ENCODE results near the gene LAMP2.

The LAMP2 gene

GRCh38 chrX:120408168-120408567 is 60.9 kb downstream of the LAMP2 start:
- no peaks in the 10 kb centered on the region for H3K36me3 ChIP-seq
- H3K9me3 ChIP-seq: no peaks in the 10 kb centered on the region
- no peaks in the 10 kb centered on the region for H3K4me1 ChIP-seq (ENCODE audit: control insufficient read depth in 1 of 2, insufficient read depth in 1 of 2, low read depth in 1 of 2, low read length in 1 of 2)
- no peak for TF ChIP-seq CTCF (IDR thresholded peaks at IDR 0.05)
- H3K4me3 ChIP-seq (ENCODE audit: low read depth in 1 of 2, low read length in 1 of 2): no peak overlapping the region
- H3K27ac ChIP-seq: no peak overlapping the region
- no peaks in the 10 kb centered on the region for H3K27me3 ChIP-seq

- no peak for TF ChIP-seq CTCF (IDR thresholded peaks at IDR 0.05)
- Histone ChIP-seq H3K36me3 (no peaks in the 10 kb centered on the region), H3K27ac (no peak overlapping the region), H3K27me3 (no peaks in the 10 kb centered on the region), H3K9me3 (no peaks in the 10 kb centered on the region), H3K4me1 (ENCODE audit: control insufficient read depth in 1 of 2, insufficient read depth in 1 of 2, low read depth in 1 of 2, low read length in 1 of 2) (no peaks in the 10 kb centered on the region), H3K4me3 (ENCODE audit: low read depth in 1 of 2, low read length in 1 of 2) (no peak overlapping the region)
These were observed 62.5 kb downstream of the LAMP2 start for GRCh38 chrX:120406638-120407037.

GRCh38 chrX:120402369-120402768 is 66.7 kb downstream of the LAMP2 start:
- no peak for TF ChIP-seq CTCF (IDR thresholded peaks at IDR 0.05)
- Histone ChIP-seq H3K4me1 (ENCODE audit: control insufficient read depth in 1 of 2, insufficient read depth in 1 of 2, low read depth in 1 of 2, low read length in 1 of 2) (no peaks in the 10 kb centered on the region), H3K27me3 (no peaks in the 10 kb centered on the region), H3K36me3 (no peaks in the 10 kb centered on the region), H3K4me3 (ENCODE audit: low read depth in 1 of 2, low read length in 1 of 2) (no peak overlapping the region), H3K9me3 (no peaks in the 10 kb centered on the region), H3K27ac (no peak overlapping the region)

GRCh38 chrX:120401301-120401700 is 67.8 kb downstream of the LAMP2 start:
- H3K4me1 ChIP-seq (ENCODE audit: control insufficient read depth in 1 of 2, insufficient read depth in 1 of 2, low read depth in 1 of 2, low read length in 1 of 2): no peaks in the 10 kb centered on the region
- H3K27ac ChIP-seq: no peak overlapping the region
- H3K27me3 ChIP-seq: no peaks in the 10 kb centered on the region
- no peaks in the 10 kb centered on the region for H3K36me3 ChIP-seq
- TF ChIP-seq CTCF (IDR thresholded peaks at IDR 0.05): no peak
- H3K9me3 ChIP-seq: no peaks in the 10 kb centered on the region
- no peak overlapping the region for H3K4me3 ChIP-seq (ENCODE audit: low read depth in 1 of 2, low read length in 1 of 2)

- Histone ChIP-seq H3K9me3 (no peaks in the 10 kb centered on the region), H3K4me1 (ENCODE audit: control insufficient read depth in 1 of 2, insufficient read depth in 1 of 2, low read depth in 1 of 2, low read length in 1 of 2) (no peaks in the 10 kb centered on the region), H3K27me3 (no peaks in the 10 kb centered on the region), H3K27ac (no peak overlapping the region), H3K4me3 (ENCODE audit: low read depth in 1 of 2, low read length in 1 of 2) (no peak overlapping the region), H3K36me3 (no peaks in the 10 kb centered on the region)
- no peak for TF ChIP-seq CTCF (IDR thresholded peaks at IDR 0.05)
These were observed 88.4 kb downstream of the LAMP2 start for GRCh38 chrX:120380699-120381098.
